ENCODE data around the gene DEPP1.
"Not testable (repeated sequence)": the region's sequence is repeated elsewhere in the genome, so short reads cannot be mapped to it uniquely, and the experiment has no call there.

DEPP1 gene

GRCh38 chr10:44978570-44979280 is at the start of gene DEPP1:
TSS of gene DEPP1 (minus strand) at chr10:44978809. CDS start at chr10:44978030, 779 bp downstream.
- peak; percentile 75 for DNase-seq (ENCODE audit: low spot score)

- no peak for DNase-seq (ENCODE audit: low spot score)
These were observed 44.8 kb upstream of the DEPP1 start for GRCh38 chr10:45023426-45023825.

- no peak for DNase-seq (ENCODE audit: low spot score)
These were observed 37.0 kb upstream of the DEPP1 start for GRCh38 chr10:45015590-45015989.

GRCh38 chr10:45014557-45014956 is 35.9 kb upstream of the DEPP1 start:
- not testable (repeated sequence) for DNase-seq (ENCODE audit: low spot score)

- peak; percentile 33 for DNase-seq (ENCODE audit: low spot score)
These were observed 30.0 kb upstream of the DEPP1 start for GRCh38 chr10:45008524-45009161.

GRCh38 chr10:45006276-45007030 is 27.8 kb upstream of the DEPP1 start:
- no peak for DNase-seq (ENCODE audit: low spot score)

GRCh38 chr10:45005284-45005683 is 26.7 kb upstream of the DEPP1 start:
- no peak for DNase-seq (ENCODE audit: low spot score)

GRCh38 chr10:45004661-45005060 is 26.1 kb upstream of the DEPP1 start:
- no peak for DNase-seq (ENCODE audit: low spot score)

GRCh38 chr10:45003432-45004000 is 24.9 kb upstream of the DEPP1 start:
- DNase-seq (ENCODE audit: low spot score): no peak

GRCh38 chr10:45001381-45002148 is 23.0 kb upstream of the DEPP1 start:
- DNase-seq (ENCODE audit: low spot score): peak; percentile 59

- DNase-seq (ENCODE audit: low spot score): peak; percentile 44
These were observed 22.3 kb upstream of the DEPP1 start, which contains the start of gene ZNF22 for GRCh38 chr10:45000752-45001380. TSS of gene ZNF22 (plus strand) at chr10:45000923. CDS start at chr10:45003369, 2,446 bp downstream.

GRCh38 chr10:45000138-45000751 is 21.6 kb upstream of the DEPP1 start:
- peak; percentile 48 for DNase-seq (ENCODE audit: low spot score)

- no peak for DNase-seq (ENCODE audit: low spot score)
These were observed 19.6 kb upstream of the DEPP1 start for GRCh38 chr10:44998146-44998631.

GRCh38 chr10:44997105-44997748 is 18.6 kb upstream of the DEPP1 start:
- DNase-seq (ENCODE audit: low spot score): no peak

GRCh38 chr10:44995914-44996669 is 17.5 kb upstream of the DEPP1 start:
- no peak for DNase-seq (ENCODE audit: low spot score)

GRCh38 chr10:44995581-44995913 is 16.9 kb upstream of the DEPP1 start:
- no peak for DNase-seq (ENCODE audit: low spot score)

GRCh38 chr10:44994752-44995530 is 16.3 kb upstream of the DEPP1 start:
- DNase-seq (ENCODE audit: low spot score): no peak

GRCh38 chr10:44993922-44994751 is 15.5 kb upstream of the DEPP1 start:
- no peak for DNase-seq (ENCODE audit: low spot score)

All from HuH-7 (cell line).